ENCODE results near the gene FBXO5. TPM values are rescaled to one million over a fixed set of nuclear protein-coding genes. Genes with fewer than 3 reads are reported as not detected.

Gene FBXO5
- polyA plus RNA-seq, 1 donor (not counting 4 experiments of a cell fraction or from before 2014, with no cell fraction given): 9.0 TPM

DNA sequence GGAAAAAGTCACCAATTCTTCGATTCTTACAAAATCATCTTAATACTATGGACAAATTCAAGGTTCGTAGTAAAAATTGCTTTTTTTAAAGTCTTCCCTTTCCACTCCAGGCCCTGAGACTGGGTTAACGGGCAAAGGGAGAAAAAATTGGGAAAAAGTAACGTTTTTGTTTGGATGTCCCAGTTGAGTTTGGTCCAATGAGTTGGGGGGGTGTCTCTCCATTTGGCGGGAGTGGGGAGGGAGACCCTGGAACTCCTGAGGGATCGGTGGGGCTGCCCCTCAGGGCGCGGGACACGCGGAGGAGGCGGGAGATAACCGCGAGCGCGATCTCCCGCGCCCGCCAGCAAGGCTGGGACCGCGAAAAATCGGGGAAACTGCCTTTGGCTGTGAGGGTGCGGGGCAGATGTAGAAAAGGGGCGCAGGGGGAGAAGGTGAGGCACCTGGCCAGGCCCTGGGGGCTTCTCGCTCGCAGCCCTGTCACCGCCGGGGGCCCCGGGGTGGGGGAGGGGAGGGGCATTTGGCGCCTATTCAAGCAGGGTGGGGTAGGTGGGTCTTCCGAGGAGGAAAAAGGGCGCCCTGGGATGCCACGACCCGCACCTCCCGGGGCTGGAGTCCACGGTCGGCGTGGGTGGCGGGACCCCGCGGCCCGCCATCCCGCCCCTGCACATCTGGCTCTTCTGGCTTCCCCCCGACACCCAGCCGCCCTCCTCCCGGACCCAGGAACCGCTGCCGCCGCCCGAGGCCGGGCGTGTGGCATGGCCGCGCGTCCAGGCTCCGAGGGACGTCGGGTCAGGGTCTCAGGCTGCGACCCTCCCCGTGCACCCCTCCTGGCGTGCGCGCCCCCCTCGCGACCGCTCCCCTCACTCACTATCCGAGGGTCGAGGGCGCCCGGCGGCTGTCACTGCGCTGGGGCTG lies 595 bp downstream of the FBXO5 start:
- Histone ChIP-seq H3K79me2 (ENCODE audit: control insufficient read depth, insufficient read depth, low read length) (peaks cover 70% of the 10 kb centered on the region), H3K36me3 (ENCODE audit: control insufficient read depth in 2 of 2, extremely low read depth in 1 of 2, insufficient read depth in 2 of 2, low read length in 2 of 2) (no peaks in the 10 kb centered on the region), H3K4me3 (ENCODE audit: control insufficient read depth in 2 of 3, extremely low read depth in 1 of 3, insufficient read depth in 2 of 3, low read depth in 1 of 3, low read length in 3 of 3) (peak overlapping the region; percentile 68 to 76 (median 74)), H3K9ac (ENCODE audit: control insufficient read depth, extremely low read depth, insufficient read depth, low read length) (peak overlapping the region; percentile 66), H3K9me3 (ENCODE audit: control insufficient read depth, low read depth, low read length) (no peaks in the 10 kb centered on the region), H3K27me3 (ENCODE audit: control insufficient read depth, extremely low read depth, insufficient read depth, low read length) (no peaks in the 10 kb centered on the region), H2AFZ (ENCODE audit: control insufficient read depth, low read length) (peak overlapping the region; percentile 6), H3K4me1 (ENCODE audit: control insufficient read depth, extremely low read depth, insufficient read depth, low read length) (peaks cover 29% of the 10 kb centered on the region), H4K20me1 (ENCODE audit: control insufficient read depth, extremely low read depth, insufficient read depth, low read length) (no peaks in the 10 kb centered on the region), H3K4me2 (ENCODE audit: control insufficient read depth, extremely low read depth, insufficient read depth, low read depth, low read length) (peak overlapping the region; percentile 67), H3K27ac (ENCODE audit: control insufficient read depth, insufficient read depth, low read length) (peak overlapping the region; percentile 22), H3K9me1 (ENCODE audit: control insufficient read depth, extremely low read depth, insufficient read depth, low read length) (no peaks in the 10 kb centered on the region)
- no peak for TF ChIP-seq EZH2 (IDR thresholded peaks at IDR 0.05; ENCODE audit: low read length)
- no peak for TF ChIP-seq CTCF (optimal IDR thresholded peaks at IDR 0.05 in 1 of 3, IDR thresholded peaks at IDR 0.05 in 1 of 3, conservative IDR thresholded peaks at IDR 0.05 in 1 of 3; ENCODE audit: extremely low read depth in 1 of 3, insufficient read depth in 2 of 3, low read length in 3 of 3)
- DNase-seq (ENCODE audit: low read depth, low spot score) (no peak), FAIRE-seq (no peak)
- dilution Hi-C loops (cut with MboI; ENCODE audit: extremely low pct_ligation_motif_present, low sequenced_read_pairs): no loop called here

DNA sequence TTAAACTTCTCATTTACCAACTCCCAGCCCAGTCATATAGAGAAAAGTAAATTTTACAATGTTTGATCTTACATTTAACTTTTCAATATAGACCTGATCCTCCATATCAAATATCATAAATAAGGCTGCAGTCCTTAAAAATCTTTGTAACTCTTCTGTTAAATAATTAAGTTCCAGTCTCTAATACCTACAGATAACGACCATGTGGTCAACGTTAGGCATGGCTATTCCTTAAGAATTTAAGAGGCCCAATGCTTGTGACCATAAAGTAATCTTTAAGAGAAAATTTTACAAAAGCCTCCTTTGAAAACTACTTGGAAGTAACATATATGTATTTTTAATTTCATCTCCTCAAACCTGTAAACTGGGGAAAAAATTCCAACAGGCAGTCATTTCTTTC lies 1.6 kb downstream of the FBXO5 start:
- Histone ChIP-seq H2AFZ (ENCODE audit: control insufficient read depth, low read length) (peak overlapping the region; percentile 3), H3K9me1 (ENCODE audit: control insufficient read depth, extremely low read depth, insufficient read depth, low read length) (no peaks in the 10 kb centered on the region), H3K4me2 (ENCODE audit: control insufficient read depth, extremely low read depth, insufficient read depth, low read depth, low read length) (peak overlapping the region; percentile 67), H3K27me3 (ENCODE audit: control insufficient read depth, extremely low read depth, insufficient read depth, low read length) (no peaks in the 10 kb centered on the region), H3K27ac (ENCODE audit: control insufficient read depth, insufficient read depth, low read length) (peak overlapping the region; percentile 26), H3K36me3 (ENCODE audit: control insufficient read depth in 2 of 2, extremely low read depth in 1 of 2, insufficient read depth in 2 of 2, low read length in 2 of 2) (no peaks in the 10 kb centered on the region), H4K20me1 (ENCODE audit: control insufficient read depth, extremely low read depth, insufficient read depth, low read length) (no peaks in the 10 kb centered on the region), H3K4me1 (ENCODE audit: control insufficient read depth, extremely low read depth, insufficient read depth, low read length) (peaks cover 29% of the 10 kb centered on the region), H3K9ac (ENCODE audit: control insufficient read depth, extremely low read depth, insufficient read depth, low read length) (peak overlapping the region; percentile 66), H3K9me3 (ENCODE audit: control insufficient read depth, low read depth, low read length) (no peaks in the 10 kb centered on the region), H3K79me2 (ENCODE audit: control insufficient read depth, insufficient read depth, low read length) (peaks cover 77% of the 10 kb centered on the region), H3K4me3 (ENCODE audit: control insufficient read depth in 2 of 3, extremely low read depth in 1 of 3, insufficient read depth in 2 of 3, low read depth in 1 of 3, low read length in 3 of 3) (peak overlapping the region; percentile 5 to 76 (median 74))
- DNase-seq (ENCODE audit: low read depth, low spot score) (no peak), FAIRE-seq (no peak)
- TF ChIP-seq CTCF (optimal IDR thresholded peaks at IDR 0.05 in 1 of 3, IDR thresholded peaks at IDR 0.05 in 1 of 3, conservative IDR thresholded peaks at IDR 0.05 in 1 of 3; ENCODE audit: extremely low read depth in 1 of 3, insufficient read depth in 2 of 3, low read length in 3 of 3): no peak
- TF ChIP-seq EZH2 (IDR thresholded peaks at IDR 0.05; ENCODE audit: low read length): no peak
- dilution Hi-C loops (cut with MboI; ENCODE audit: extremely low pct_ligation_motif_present, low sequenced_read_pairs): no loop called here
